ENCODE measurements around the gene RNF115. TPM values are rescaled to one million over a fixed set of nuclear protein-coding genes. Genes with fewer than 3 reads are reported as not detected.
A peak's percentile ranks its signal among the peaks of the same experiment; 100 is the strongest.

RNF115 gene
- total RNA-seq, 2 experiments from 2014 or later = 15.1 to 15.5 TPM

GRCh38 chr1:145707183-145707867, 116.6 kb downstream of the RNF115 start, which contains the start of gene PDZK1:
Gene PDZK1, minus strand, starts transcription at chr1:145707368. Its CDS starts 19,347 bp downstream, at chr1:145688021.
- POLR2A ChIA-PET = no interaction called here
- H3K4me3 Mint-ChIP-seq = no peak within 1 kb of the TSS
- CTCF ChIA-PET = interaction anchor here (1.5 kb wide), 1 partner anchor 13 kb away, joined by 4 read pairs; no protein-coding TSS in a partner anchor

GRCh38 chr1:145706086-145706664, 117.7 kb downstream of the RNF115 start:
- no peaks in the 10 kb centered on the region for H3K9me3 Mint-ChIP-seq (ENCODE audit: insufficient read depth)
- ATAC-seq = no peak
- no peak for DNase-seq
- no peak overlapping the region for H3K4me3 Mint-ChIP-seq
- H3K4me1 Mint-ChIP-seq (ENCODE audit: low read depth) = no peaks in the 10 kb centered on the region
- no peak overlapping the region for H3K27ac Mint-ChIP-seq
- no peaks in the 10 kb centered on the region for H3K36me3 Mint-ChIP-seq (ENCODE audit: low read depth)
- peaks cover 17% of the 10 kb centered on the region for H3K27me3 Mint-ChIP-seq (ENCODE audit: low read depth)
- ChIA-PET CTCF (interaction anchor here (1.5 kb wide), 1 partner anchor 14 kb away, joined by 4 read pairs; no protein-coding TSS in a partner anchor), POLR2A (no interaction called here)

More at GRCh38 chr1:145707183-145707867, 116.6 kb downstream of the RNF115 start, which contains the start of gene PDZK1:
- no peak for DNase-seq
- no peaks in the 10 kb centered on the region for H3K9me3 Mint-ChIP-seq (ENCODE audit: insufficient read depth)
- H3K27ac Mint-ChIP-seq = no peak within 1 kb of the TSS
- no peak for ATAC-seq
- no peaks in the 10 kb centered on the region for H3K4me1 Mint-ChIP-seq (ENCODE audit: low read depth)
- no peaks in the 10 kb centered on the region for H3K36me3 Mint-ChIP-seq (ENCODE audit: low read depth)
- H3K27me3 Mint-ChIP-seq (ENCODE audit: low read depth) = peaks cover 14% of the 10 kb centered on the region

DNA sequence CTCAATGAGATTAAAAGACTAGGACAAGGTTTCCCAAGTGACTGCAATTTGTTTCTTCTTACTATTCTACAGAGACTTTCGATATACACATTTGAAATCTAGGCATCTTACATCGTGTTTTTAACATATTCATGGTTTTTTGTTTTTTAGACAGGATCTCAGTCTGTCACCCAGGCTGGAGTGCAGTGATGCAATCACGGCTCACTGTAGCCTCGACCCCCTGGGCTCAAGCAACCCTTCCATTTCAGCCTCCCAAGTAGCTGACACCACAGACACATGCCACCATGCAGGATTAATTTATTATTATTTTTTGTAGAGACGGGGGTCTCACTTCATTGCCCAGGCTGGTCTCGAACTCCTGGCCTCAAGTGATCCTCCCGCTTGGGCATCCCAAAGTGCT, 118.3 kb downstream of the RNF115 start:
- Mint-ChIP-seq H3K27me3 (ENCODE audit: low read depth) (peaks cover 17% of the 10 kb centered on the region), H3K9me3 (ENCODE audit: insufficient read depth) (no peaks in the 10 kb centered on the region), H3K27ac (no peak overlapping the region), H3K4me3 (no peak overlapping the region), H3K4me1 (ENCODE audit: low read depth) (no peaks in the 10 kb centered on the region), H3K36me3 (ENCODE audit: low read depth) (no peaks in the 10 kb centered on the region)
- ATAC-seq (no peak), DNase-seq (no peak)
- CTCF ChIA-PET = no interaction called here
- POLR2A ChIA-PET = no interaction called here

GRCh38 chr1:145702826-145703225, 121.1 kb downstream of the RNF115 start:
- Mint-ChIP-seq H3K4me3 (no peak overlapping the region), H3K4me1 (ENCODE audit: low read depth) (no peaks in the 10 kb centered on the region), H3K9me3 (ENCODE audit: insufficient read depth) (no peaks in the 10 kb centered on the region), H3K27ac (no peak overlapping the region), H3K27me3 (ENCODE audit: low read depth) (peaks cover 23% of the 10 kb centered on the region), H3K36me3 (ENCODE audit: low read depth) (no peaks in the 10 kb centered on the region)
- POLR2A ChIA-PET = no interaction called here
- ATAC-seq = no peak
- DNase-seq = no peak
- CTCF ChIA-PET = interaction anchor here (0.7 kb wide), 1 partner anchor 19 kb away, joined by 3 read pairs; no protein-coding TSS in a partner anchor

- Mint-ChIP-seq H3K4me3 (no peak overlapping the region), H3K36me3 (ENCODE audit: low read depth) (no peaks in the 10 kb centered on the region), H3K9me3 (ENCODE audit: insufficient read depth) (no peaks in the 10 kb centered on the region), H3K27ac (no peak overlapping the region), H3K4me1 (ENCODE audit: low read depth) (no peaks in the 10 kb centered on the region), H3K27me3 (ENCODE audit: low read depth) (peaks cover 23% of the 10 kb centered on the region)
- ATAC-seq (no peak), DNase-seq (no peak)
- ChIA-PET POLR2A (no interaction called here), CTCF (no interaction called here)
Observed at GRCh38 chr1:145702052-145702451, 121.8 kb downstream of the RNF115 start.

DNA sequence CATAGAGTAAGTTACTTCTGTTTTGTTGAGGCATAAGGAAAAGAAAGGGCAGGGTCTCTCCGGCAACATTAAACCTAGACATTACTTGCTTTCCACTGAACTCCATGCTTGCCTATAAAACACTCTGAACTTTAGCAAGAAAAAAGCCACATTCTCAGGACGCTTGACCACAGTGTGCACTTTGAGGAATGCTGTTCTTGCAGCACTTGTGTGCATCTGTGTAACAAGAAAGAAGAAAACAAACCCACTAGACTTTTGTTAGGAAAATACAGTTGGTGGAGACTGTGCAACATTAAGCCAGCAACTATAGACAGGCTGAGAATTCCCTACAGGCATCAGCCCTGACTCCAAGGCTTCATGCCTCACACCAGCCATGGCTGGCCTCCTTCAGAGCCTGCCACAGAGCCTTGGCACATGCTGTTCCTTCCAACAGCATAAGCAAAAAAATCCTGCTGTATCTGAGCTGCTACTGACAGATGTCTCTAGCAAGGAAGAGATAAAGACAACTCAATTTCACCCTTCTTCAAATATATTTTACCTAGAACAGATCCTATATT, 122.5 kb downstream of the RNF115 start:
- ChIA-PET CTCF (no interaction called here), POLR2A (no interaction called here)
- Mint-ChIP-seq H3K27me3 (ENCODE audit: low read depth) (peaks cover 23% of the 10 kb centered on the region), H3K9me3 (ENCODE audit: insufficient read depth) (no peaks in the 10 kb centered on the region), H3K36me3 (ENCODE audit: low read depth) (no peaks in the 10 kb centered on the region), H3K4me3 (no peak overlapping the region), H3K4me1 (ENCODE audit: low read depth) (no peaks in the 10 kb centered on the region), H3K27ac (no peak overlapping the region)
- no peak for DNase-seq
- ATAC-seq = no peak

- Mint-ChIP-seq H3K4me1 (ENCODE audit: low read depth) (peaks cover 9% of the 10 kb centered on the region), H3K27ac (no peak overlapping the region), H3K27me3 (ENCODE audit: low read depth) (peaks cover 10% of the 10 kb centered on the region), H3K9me3 (ENCODE audit: insufficient read depth) (no peaks in the 10 kb centered on the region), H3K36me3 (ENCODE audit: low read depth) (peaks cover 2% of the 10 kb centered on the region), H3K4me3 (no peak overlapping the region)
- DNase-seq (no peak), ATAC-seq (no peak)
- POLR2A ChIA-PET = no interaction called here
- CTCF ChIA-PET = no interaction called here
Observed at GRCh38 chr1:145696630-145696960, 127.3 kb downstream of the RNF115 start.

DNA sequence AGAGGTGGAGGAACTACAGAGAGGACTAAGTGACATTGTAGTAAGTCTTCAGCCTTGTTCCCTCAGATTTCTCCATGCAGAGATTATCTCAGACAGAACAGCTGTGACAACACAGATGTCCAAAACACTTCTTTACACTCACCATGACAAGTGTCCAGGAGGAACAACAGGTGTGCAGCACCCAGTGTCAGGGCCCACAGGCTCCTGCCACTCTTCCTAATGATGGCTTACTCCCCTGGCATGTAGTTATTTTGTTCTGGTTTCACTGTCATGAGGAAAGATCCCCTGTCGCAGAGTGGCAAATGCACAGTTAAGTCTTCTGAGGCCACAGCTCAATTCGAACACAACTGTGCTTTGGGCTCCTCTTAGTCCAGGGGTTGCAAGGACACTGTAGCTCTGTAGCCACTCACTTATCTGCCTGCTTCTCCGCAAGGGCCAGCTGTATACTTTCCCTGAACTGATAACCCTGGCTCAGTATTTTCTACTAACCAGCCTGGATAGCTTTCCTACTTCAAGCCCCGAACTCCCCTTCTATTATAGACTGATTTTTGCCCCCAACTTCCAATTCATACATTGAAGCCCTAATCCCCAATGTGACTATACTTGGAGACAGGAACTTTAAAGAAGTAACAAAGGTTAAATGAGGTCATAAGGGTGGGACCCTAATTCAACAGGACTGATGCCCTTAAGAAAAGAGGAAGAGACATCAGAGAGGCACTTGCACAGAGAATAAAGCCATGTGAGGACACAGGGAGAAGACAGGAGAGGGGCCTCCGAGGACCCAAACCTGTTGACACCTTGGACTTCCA, 127.9 kb downstream of the RNF115 start:
- ChIA-PET POLR2A (no interaction called here), CTCF (interaction anchor here (0.9 kb wide), 1 partner anchor 25 kb away, joined by 3 read pairs; no protein-coding TSS in a partner anchor)
- Mint-ChIP-seq H3K9me3 (ENCODE audit: insufficient read depth) (no peaks in the 10 kb centered on the region), H3K4me3 (no peak overlapping the region), H3K27me3 (ENCODE audit: low read depth) (peaks cover 8% of the 10 kb centered on the region), H3K36me3 (ENCODE audit: low read depth) (peaks cover 2% of the 10 kb centered on the region), H3K4me1 (ENCODE audit: low read depth) (peaks cover 14% of the 10 kb centered on the region), H3K27ac (no peak overlapping the region)
- DNase-seq = no peak
- ATAC-seq = no peak

- Mint-ChIP-seq H3K36me3 (ENCODE audit: low read depth) (peaks cover 10% of the 10 kb centered on the region), H3K27me3 (ENCODE audit: low read depth) (no peaks in the 10 kb centered on the region), H3K4me1 (ENCODE audit: low read depth) (peaks cover 42% of the 10 kb centered on the region), H3K4me3 (no peak overlapping the region), H3K27ac (no peak overlapping the region), H3K9me3 (ENCODE audit: insufficient read depth) (no peaks in the 10 kb centered on the region)
- CTCF ChIA-PET = interaction anchor here (1.1 kb wide), 1 partner anchor 28 kb away, joined by 4 read pairs; no protein-coding TSS in a partner anchor
- ATAC-seq = no peak
- DNase-seq = no peak
- POLR2A ChIA-PET = no interaction called here
Observed at GRCh38 chr1:145692785-145693443, 131.0 kb downstream of the RNF115 start.

DNA sequence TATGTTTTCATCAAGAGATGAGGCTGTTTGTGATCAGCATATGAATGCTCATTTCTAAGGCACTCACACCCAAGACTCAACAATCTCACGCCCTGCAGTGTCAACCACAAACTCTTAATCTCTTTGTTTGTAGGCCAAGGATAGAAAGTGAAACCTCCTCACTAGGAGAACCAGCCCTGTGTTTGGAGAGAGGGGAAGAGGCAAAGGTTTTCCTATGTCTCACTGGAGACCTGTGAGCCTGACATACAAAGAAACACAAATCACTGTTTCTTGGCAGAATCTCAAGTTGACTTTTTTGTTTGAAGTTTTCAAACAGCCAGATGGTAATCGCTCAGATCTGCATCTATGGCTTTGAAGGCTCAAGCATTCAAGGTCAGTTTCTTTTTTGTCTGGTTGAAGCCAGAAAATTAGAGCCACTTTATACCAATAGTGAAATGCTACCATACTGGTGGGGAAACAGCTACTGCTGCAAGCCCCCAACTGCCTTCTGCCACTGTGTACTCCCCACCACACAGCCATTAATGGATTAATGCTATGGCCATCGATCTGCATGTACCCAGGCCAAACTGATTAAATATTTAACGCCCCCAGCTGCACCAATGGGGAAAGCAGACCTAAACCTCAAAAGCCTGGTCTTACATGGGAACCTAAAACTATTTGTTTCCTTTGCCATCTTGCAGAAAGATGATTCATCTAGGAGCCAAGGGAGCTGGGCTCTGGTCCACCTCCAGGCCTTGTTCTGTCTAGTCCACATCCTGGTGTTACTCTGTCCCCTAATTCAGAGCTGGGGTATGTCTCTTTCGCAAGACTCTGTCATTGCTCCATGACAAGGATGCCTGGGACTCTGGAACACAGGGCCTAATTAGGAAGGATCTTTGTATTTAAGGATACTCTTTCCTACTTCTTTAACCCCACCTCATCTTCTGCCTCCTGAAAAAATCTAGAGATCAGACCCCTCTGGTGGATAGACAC, 133.0 kb downstream of the RNF115 start:
- ChIA-PET POLR2A (interaction anchor here (0.6 kb wide), 1 partner anchor 410 kb away, joined by 3 read pairs; no protein-coding TSS in a partner anchor), CTCF (interaction anchor here (1.7 to 2.4 kb wide), 2 partner anchors 29 to 30 kb away, joined by 9 to 18 read pairs; partner anchors contain the start of gene CD160)
- peak; percentile 76 for DNase-seq
- H3K4me1 Mint-ChIP-seq (ENCODE audit: low read depth) = peaks cover 42% of the 10 kb centered on the region
- H3K4me3 Mint-ChIP-seq = peak overlapping the region; percentile 32
- H3K36me3 Mint-ChIP-seq (ENCODE audit: low read depth) = peaks cover 10% of the 10 kb centered on the region
- peak; percentile 97 for ATAC-seq
- H3K27ac Mint-ChIP-seq = peak overlapping the region; percentile 79
- H3K9me3 Mint-ChIP-seq (ENCODE audit: insufficient read depth) = no peaks in the 10 kb centered on the region
- H3K27me3 Mint-ChIP-seq (ENCODE audit: low read depth) = no peaks in the 10 kb centered on the region
